Measurements from ENCODE around the gene SUSD4. TPM values are rescaled to one million over a fixed set of nuclear protein-coding genes. Genes with fewer than 3 reads are reported as not detected.

Gene SUSD4
- total and polyA plus RNA-seq, 10 of the 15 experiments (the other 5 are each of a cell fraction or from before 2014, with no cell fraction given): 0.13 to 1.1 (median 0.26) TPM; not detected in 3

DNA sequence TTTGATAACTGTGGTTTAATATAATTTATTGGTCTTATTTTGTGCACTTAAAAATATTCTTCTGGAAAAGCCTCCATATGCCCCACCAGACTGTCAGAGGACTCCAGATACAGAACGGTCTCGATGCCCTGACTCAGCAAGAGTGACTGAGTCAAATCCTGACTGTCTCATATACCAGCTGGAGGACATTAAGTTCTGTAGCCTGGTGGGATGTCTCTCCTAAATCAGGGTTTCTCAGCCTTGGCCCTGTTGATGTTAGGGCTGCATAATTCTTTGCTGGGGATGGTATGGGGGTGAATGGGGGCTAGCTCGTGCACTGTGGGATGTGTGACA, 153.2 kb downstream of the SUSD4 start:
- Histone ChIP-seq H3K79me2 (ENCODE audit: control insufficient read depth, insufficient read depth, low read length) (no peaks in the 10 kb centered on the region), H3K27me3 (replicated peaks in 1 of 2; ENCODE audit: control insufficient read depth in 2 of 2, insufficient read depth in 2 of 2, low read length in 1 of 2) (no peaks in the 10 kb centered on the region; a peak in 1 of 4 replicates), H3K9me3 (replicated peaks; ENCODE audit: control insufficient read depth, insufficient read depth, low read length) (no peaks in the 10 kb centered on the region), H3K4me2 (ENCODE audit: control insufficient read depth, insufficient read depth) (no peak overlapping the region), H2AFZ (ENCODE audit: control insufficient read depth, low read depth, low read length) (no peak overlapping the region), H3K27ac (ENCODE audit: control insufficient read depth, insufficient read depth) (no peak overlapping the region), H3K9ac (ENCODE audit: control insufficient read depth, insufficient read depth, low read length) (no peak overlapping the region), H4K20me1 (ENCODE audit: control insufficient read depth, insufficient read depth) (no peaks in the 10 kb centered on the region), H3K4me1 (ENCODE audit: control insufficient read depth, insufficient read depth, low read length) (no peaks in the 10 kb centered on the region), H3K4me3 (no peak overlapping the region), H3K36me3 (ENCODE audit: control insufficient read depth in 2 of 2, insufficient read depth in 2 of 2, low read length in 1 of 2) (no peaks in the 10 kb centered on the region)
- intact Hi-C loops (cut with micrococcal nuclease; ENCODE audit: unreplicated experiment) (no loop called here), in situ Hi-C loops (cut with MboI) (no loop called here)
- FAIRE-seq (no peak), DNase-seq (ENCODE audit: low read depth, low spot score) (no peak), ATAC-seq (no peak)
- ChIA-PET SMC1A (ENCODE audit: uncharacterized antibody, unreplicated experiment) (interaction anchor here (0.5 kb wide), 1 partner anchor 1272 kb away, joined by 3 read pairs; no protein-coding TSS in a partner anchor), CTCF (no interaction called here), POLR2A (no interaction called here), RAD21 (ENCODE audit: unreplicated experiment) (no interaction called here)
- 0% methylated on average over 3 of the region's 3 CpGs for WGBS (ENCODE audit: insufficient coverage, insufficient replicate concordance, low lambda C conversion rate, missing lambda C conversion rate)
- TF ChIP-seq FOXK2 (IDR thresholded peaks at IDR 0.05) (no peak), JUNB (IDR thresholded peaks at IDR 0.05) (no peak), MEF2A (IDR thresholded peaks at IDR 0.05; ENCODE audit: insufficient read depth, low read depth, low read length) (no peak), CTCF (IDR thresholded peaks at IDR 0.05 in 2 of 3, conservative IDR thresholded peaks at IDR 0.05 in 1 of 3; ENCODE audit: control insufficient read depth in 2 of 3, extremely low read depth in 1 of 3, insufficient read depth in 1 of 3, low read depth in 3 of 3, low read length in 3 of 3) (no peak), PBX3 (IDR thresholded peaks at IDR 0.05; ENCODE audit: insufficient replicate concordance, low read depth, low read length) (no peak), STAT1 (conservative IDR thresholded peaks at IDR 0.05) (no peak), MYC (IDR thresholded peaks at IDR 0.05; ENCODE audit: insufficient read depth, insufficient read length, insufficient replicate concordance, low read length, severe bottlenecking) (no peak), ZBED1 (IDR thresholded peaks at IDR 0.05; ENCODE audit: borderline replicate concordance) (no peak), PAX8 (IDR thresholded peaks at IDR 0.05) (no peak), CEBPB (IDR thresholded peaks at IDR 0.05; ENCODE audit: borderline replicate concordance in 1 of 2, low read depth in 2 of 2, low read length in 2 of 2) (no peak), CREB1 (IDR thresholded peaks at IDR 0.05; ENCODE audit: low read depth) (no peak), CHD4 (IDR thresholded peaks at IDR 0.05) (no peak), ELK1 (IDR thresholded peaks at IDR 0.05; ENCODE audit: low read depth, low read length) (no peak)
- BruUV-seq (replicated peaks): no TSS peak

All from GM12878 (cell line).